Middle frontal gyrus (tissue), 1 donor: Measurements from ENCODE around the gene ZDHHC16.
A peak's percentile ranks its signal among the peaks of the same experiment; 100 is the strongest.
"Not testable (repeated sequence)": the region's sequence is repeated elsewhere in the genome, so short reads cannot be mapped to it uniquely, and the experiment has no call there.

Experiments used
- DNase-seq: peaks from one replicate; pipeline ENCODE4 v3.0.0-alpha.2; 2015; ENCODE audit warnings: low spot score; ENCODE audit errors: extremely low spot score

Gene ZDHHC16

GRCh38 chr10:97445722-97446639, at the start of gene ZDHHC16, which contains the start of gene EXOSC1:
ZDHHC16 (plus strand) TSS chr10:97446175; CDS start chr10:97451676, 5,501 bp downstream.
EXOSC1 (minus strand) TSS chr10:97446006; CDS start chr10:97445985, 21 bp downstream.
- DNase-seq = peak; percentile 97

- DNase-seq = no peak
Observed at GRCh38 chr10:97399843-97400545, 46.0 kb upstream of the ZDHHC16 start.

- peak; percentile 96 for DNase-seq
Observed at GRCh38 chr10:97400665-97401454, 45.1 kb upstream of the ZDHHC16 start, which contains the start of gene RRP12. RRP12 (minus strand) TSS chr10:97401340; CDS start chr10:97401231, 109 bp downstream.

- no peak for DNase-seq
Observed at GRCh38 chr10:97401455-97401919, 44.5 kb upstream of the ZDHHC16 start.

GRCh38 chr10:97404044-97404443, 41.9 kb upstream of the ZDHHC16 start:
- DNase-seq = no peak

- DNase-seq = no peak
Observed at GRCh38 chr10:97406064-97406463, 39.9 kb upstream of the ZDHHC16 start.

- not testable (repeated sequence) for DNase-seq
Observed at GRCh38 chr10:97406483-97406882, 39.5 kb upstream of the ZDHHC16 start.

- no peak for DNase-seq
Observed at GRCh38 chr10:97407211-97407951, 38.6 kb upstream of the ZDHHC16 start.

- DNase-seq = no peak
Observed at GRCh38 chr10:97407952-97408248, 38.1 kb upstream of the ZDHHC16 start.

GRCh38 chr10:97408496-97408992, 37.4 kb upstream of the ZDHHC16 start:
- DNase-seq = no peak

- no peak for DNase-seq
Observed at GRCh38 chr10:97411406-97411805, 34.6 kb upstream of the ZDHHC16 start.

- DNase-seq = no peak
Observed at GRCh38 chr10:97412891-97413304, 33.1 kb upstream of the ZDHHC16 start.

GRCh38 chr10:97416565-97416964, 29.4 kb upstream of the ZDHHC16 start:
- DNase-seq = no peak

GRCh38 chr10:97423757-97424098, 22.2 kb upstream of the ZDHHC16 start:
- not testable (repeated sequence) for DNase-seq

GRCh38 chr10:97425964-97426775, 19.8 kb upstream of the ZDHHC16 start, which contains the start of gene PGAM1:
PGAM1 (plus strand) TSS chr10:97426191; CDS start chr10:97426308, 117 bp downstream.
- DNase-seq = peak; percentile 93

- DNase-seq = no peak
Observed at GRCh38 chr10:97426776-97427570, 19.0 kb upstream of the ZDHHC16 start.

- no peak for DNase-seq
Observed at GRCh38 chr10:97427571-97428179, 18.3 kb upstream of the ZDHHC16 start.

- no peak for DNase-seq
Observed at GRCh38 chr10:97428572-97428981, 17.4 kb upstream of the ZDHHC16 start.
